Right lobe of liver (tissue), 6 donors: ENCODE results near the gene OR2T5. TPM values are rescaled to one million over a fixed set of nuclear protein-coding genes. Genes with fewer than 3 reads are reported as not detected.
"Not testable (repeated sequence)": the region's sequence is repeated elsewhere in the genome, so short reads cannot be mapped to it uniquely, and the experiment has no call there.

Experiments
- ATAC-seq, 4 donors: fragments of 200-7000 bp; cut with Tn5 transposase; one replicate each; pipeline ENCODE4 v1.9.1; 2020; ENCODE audit warnings: mild to moderate bottlenecking in 4 of 4, moderate library complexity in 4 of 4
- DNase-seq, 3 donors: peaks; one replicate each; pipeline ENCODE4 v3.0.0-alpha.2; 2020
- H3K27ac ChIP-seq, 3 donors: fragments of 200-600 bp; one replicate each; pipeline ENCODE4 v1.8.0; 2022
- H3K27me3 ChIP-seq, 2 donors: fragments of 200-600 bp; one replicate each; pipeline ENCODE4 v1.8.0; 2022
- H3K36me3 ChIP-seq, 4 donors: fragments of 200-600 bp; sonication (generic) in 1 of 4; one replicate each; pipeline versions ENCODE4 v1.5.1 to v1.8.0; 2017 to 2022; ENCODE audit warnings: control low read depth in 1 of 4
- H3K4me1 ChIP-seq, 4 donors: fragments of 200-600 bp; sonication (generic) in 1 of 4; one replicate each; pipeline versions ENCODE4 v1.5.1 to v1.8.0; 2017 to 2022; ENCODE audit warnings: control low read depth in 1 of 4
- H3K4me3 ChIP-seq, 3 donors: fragments of 200-600 bp; one replicate each; pipeline ENCODE4 v1.8.0; 2022
- H3K9me3 ChIP-seq, 4 donors: fragments of 200-600 bp; sonication (generic) in 1 of 4; one replicate each; pipeline versions ENCODE4 v1.5.1 to v1.8.0; 2017 to 2022; ENCODE audit warnings: control low read depth in 1 of 4
- CTCF ChIP-seq, 4 donors: fragments of 200-600 bp in 3 of 4; fragments of 450-650 bp in 1 of 4; IDR thresholded peaks; one replicate each; pipeline versions ENCODE4 v1.5.1 to v1.8.0; 2016 to 2022; ENCODE audit warnings: antibody characterized with exemption in 4 of 4, mild to moderate bottlenecking in 2 of 4
- POLR2A ChIP-seq: fragments of 450-650 bp; IDR thresholded peaks from one replicate; pipeline ENCODE4 v1.6.1; 2017; ENCODE audit warnings: antibody characterized with exemption, mild to moderate bottlenecking
- WGBS: methylation state at CpG from one replicate; pipeline ENCODE4 v1.1.6; 2018; ENCODE audit warnings: low coverage, low lambda C conversion rate; ENCODE audit not compliant: insufficient coverage; ENCODE audit errors: missing lambda C conversion rate; 5-methylcytosine and 5-hydroxymethylcytosine counted together
- intact Hi-C, 2 donors: fragments of 100-400 bp; cut with DNase I; formaldehyde crosslinking; loops; one replicate each; pipeline versions ENCODE4 v1.11.2 to v1.14.1; 2022
- total RNA-seq, 6 experiments: library from RNA; depleted of rRNA in 2 of 6; stranded (reverse); fragments of >200 nt in 2 of 6; fragmentation: NEBNext Ultra II Directional in 3 of 6; extraction: Animal tissue kit (Norgen Biotek cat#: 25700) in 3 of 6; gene quantifications; one replicate each; pipeline versions ENCODE4 v1.1.0 to v1.2.4, GENCODE V29; 2016 to 2023
- donor health status: DM: no; HTN: yes; CAD: no.
- donor health status: DM: no; HTN: no; CAD: no.
- donor health status: DM: no; HTN: no; CAD: no.
- donor health status: DM: no; HTN: yes; CAD: no.
- donor health status: DM: no; HTN: yes; CAD: no.

The OR2T5 gene
- total RNA-seq, 6 experiments from 2014 or later: not detected

GRCh38 chr1:248455045-248455444, 33.3 kb upstream of the OR2T5 start:
- DNase-seq, H3K27ac ChIP-seq, H3K4me1 ChIP-seq, H3K9me3 ChIP-seq, H3K27me3 ChIP-seq, H3K4me3 ChIP-seq, H3K36me3 ChIP-seq, intact Hi-C loops: not testable (repeated sequence)
- 27% methylated on average over 2 of the region's 4 CpGs for WGBS
- peak in 1 of 4 donors; percentile 14 for ATAC-seq

GRCh38 chr1:248456635-248457034, 31.8 kb upstream of the OR2T5 start:
- DNase-seq, H3K4me3 ChIP-seq, intact Hi-C loops, H3K36me3 ChIP-seq, H3K4me1 ChIP-seq, H3K27ac ChIP-seq, H3K9me3 ChIP-seq, H3K27me3 ChIP-seq: not testable (repeated sequence)
- no CpG with 5 or more reads among the region's 2 CpGs for WGBS
- ATAC-seq: peak; percentile 13 to 43 (median 37)

GRCh38 chr1:248459117-248459516, 29.3 kb upstream of the OR2T5 start:
- H3K4me1 ChIP-seq, H3K4me3 ChIP-seq, ATAC-seq, H3K36me3 ChIP-seq, H3K27ac ChIP-seq, intact Hi-C loops, H3K27me3 ChIP-seq, DNase-seq, H3K9me3 ChIP-seq: not testable (repeated sequence)
- 48% methylated on average over 7 of the region's 7 CpGs for WGBS

GRCh38 chr1:248471154-248471553, 17.2 kb upstream of the OR2T5 start:
- Histone ChIP-seq H3K4me3 (no peak overlapping the region), H3K27ac (no peak overlapping the region), H3K27me3 (no peaks in the 10 kb centered on the region), H3K36me3 (no peaks in the 10 kb centered on the region), H3K4me1 (no peaks in the 10 kb centered on the region), H3K9me3 (no peaks in the 10 kb centered on the region)
- TF ChIP-seq POLR2A: no peak
- TF ChIP-seq CTCF (IDR thresholded peaks at IDR 0.05): no peak
- WGBS: 65% methylated on average over 4 of the region's 4 CpGs
- DNase-seq: no peak
- intact Hi-C loops: no loop called here
- ATAC-seq: no peak

GRCh38 chr1:248472111-248472510, 16.3 kb upstream of the OR2T5 start:
- 41% methylated on average over 2 of the region's 2 CpGs for WGBS
- H3K36me3 ChIP-seq, ATAC-seq, H3K27me3 ChIP-seq, H3K4me1 ChIP-seq, DNase-seq, H3K9me3 ChIP-seq, H3K4me3 ChIP-seq, intact Hi-C loops, H3K27ac ChIP-seq: not testable (repeated sequence)

- 33% methylated on average over 1 of the region's 2 CpGs for WGBS
- H3K4me3 ChIP-seq, H3K4me1 ChIP-seq, ATAC-seq, H3K27me3 ChIP-seq, DNase-seq, H3K27ac ChIP-seq, H3K9me3 ChIP-seq, H3K36me3 ChIP-seq, intact Hi-C loops: not testable (repeated sequence)
These were observed 15.3 kb upstream of the OR2T5 start, which contains the start of gene OR2T3 for GRCh38 chr1:248473051-248473450. OR2T3 (plus strand) TSS chr1:248473351; CDS start chr1:248473351, 0 bp downstream.

GRCh38 chr1:248475660-248476059, 12.7 kb upstream of the OR2T5 start:
- H3K36me3 ChIP-seq, H3K4me1 ChIP-seq, H3K4me3 ChIP-seq, H3K9me3 ChIP-seq, H3K27ac ChIP-seq, ATAC-seq, intact Hi-C loops, DNase-seq, H3K27me3 ChIP-seq: not testable (repeated sequence)
- WGBS: no CpG with 5 or more reads among the region's 1 CpG

GRCh38 chr1:248481686-248482579, 6.5 kb upstream of the OR2T5 start:
- intact Hi-C loops, ATAC-seq: not testable (repeated sequence)
- WGBS: 38% methylated on average over 13 of the region's 13 CpGs

GRCh38 chr1:248496661-248497060, 8.3 kb downstream of the OR2T5 start:
- DNase-seq, H3K36me3 ChIP-seq: not testable (repeated sequence)
- WGBS: no CpG with 5 or more reads among the region's 5 CpGs

More at GRCh38 chr1:248481686-248482579, 6.5 kb upstream of the OR2T5 start:
- H3K4me1 ChIP-seq, H3K4me3 ChIP-seq, H3K36me3 ChIP-seq, H3K9me3 ChIP-seq, H3K27ac ChIP-seq, H3K27me3 ChIP-seq, DNase-seq: not testable (repeated sequence)

GRCh38 chr1:248500305-248501035, 12.1 kb downstream of the OR2T5 start:
- intact Hi-C loops, H3K27ac ChIP-seq, H3K36me3 ChIP-seq, H3K27me3 ChIP-seq, DNase-seq, H3K4me1 ChIP-seq, H3K4me3 ChIP-seq, H3K9me3 ChIP-seq: not testable (repeated sequence)
- peak in 1 of 4 donors; percentile 25 for ATAC-seq
- WGBS: 73% methylated on average over 1 of the region's 2 CpGs

More at GRCh38 chr1:248496661-248497060, 8.3 kb downstream of the OR2T5 start:
- H3K27me3 ChIP-seq, H3K4me3 ChIP-seq, ATAC-seq, intact Hi-C loops, H3K9me3 ChIP-seq, H3K4me1 ChIP-seq, H3K27ac ChIP-seq: not testable (repeated sequence)
